HEK293 (cell line): ENCODE measurements around the gene DNAJC10.

Experiments
- CTCF ChIA-PET: fragments of 350-600 bp; formaldehyde crosslinking; extraction: SDS; loops from one replicate; lab custom pipeline; 2021; ENCODE audit warnings: antibody characterized with exemption; lab: Yijun Ruan, JAX
- POLR2A ChIA-PET: fragments of 300-600 bp; formaldehyde crosslinking; extraction: SDS; loops from one replicate; lab custom pipeline; 2020; ENCODE audit warnings: antibody characterized with exemption, inconsistent platforms; lab: Yijun Ruan, JAX
- H3K27ac ChIP-seq: fragments of 200-500 bp; sonication (Bioruptor generic); 2 replicates; pipeline ENCODE4 v1.5.1; 2014; ENCODE audit warnings: low read depth, low read length, control low read depth, inconsistent platforms; ENCODE audit errors: extremely low read depth
- H3K36me3 ChIP-seq, 2 experiments: fragments of 200-500 bp in 1 of 2; sonication (Bioruptor generic) in 1 of 2; 1 replicate in 1 of 2; 2 replicates in 1 of 2; pipeline ENCODE4 v1.5.1; 2014 to 2017; ENCODE audit warnings: inconsistent platforms in 2 of 2, low read length in 2 of 2; ENCODE audit not compliant: control insufficient read depth in 2 of 2, insufficient read depth in 1 of 2
- H3K4me1 ChIP-seq: fragments of 200-500 bp; sonication (Bioruptor generic); 2 replicates; pipeline ENCODE4 v1.5.1; 2014; ENCODE audit warnings: mild to moderate bottlenecking, low read length, inconsistent platforms; ENCODE audit not compliant: control insufficient read depth, insufficient read depth
- H3K4me3 ChIP-seq: 2 replicates; pipeline ENCODE4 v1.5.1; 2011; ENCODE audit warnings: low read depth, mild to moderate bottlenecking, control low read depth, low read length, moderate library complexity
- H3K9me3 ChIP-seq: fragments of 200-500 bp; sonication (Bioruptor generic); 2 replicates; pipeline ENCODE4 v1.5.1; 2014; ENCODE audit warnings: low read depth, low read length, inconsistent platforms; ENCODE audit not compliant: control insufficient read depth, insufficient read depth
- BCL6B ChIP-seq: fragments of 450-650 bp; formaldehyde crosslinking; IDR thresholded peaks from 2 replicates; pipeline ENCODE4 v1.5.1; 2017; ENCODE audit warnings: missing biosample characterization, missing genetic modification characterization
- GLIS1 ChIP-seq: fragments of 450-650 bp; formaldehyde crosslinking; IDR thresholded peaks from 2 replicates; pipeline ENCODE4 v1.5.1; 2016; ENCODE audit warnings: missing biosample characterization, missing genetic modification characterization
- GLIS2 ChIP-seq: fragments of 450-650 bp; formaldehyde crosslinking; IDR thresholded peaks from 2 replicates; pipeline ENCODE4 v1.5.1; 2016; ENCODE audit warnings: missing biosample characterization, missing genetic modification characterization
- HIC1 ChIP-seq: fragments of 450-650 bp; formaldehyde crosslinking; IDR thresholded peaks from 2 replicates; pipeline ENCODE4 v1.5.1; 2016; ENCODE audit warnings: missing biosample characterization, missing genetic modification characterization
- KLF10 ChIP-seq: fragments of 450-650 bp; IDR thresholded peaks from 2 replicates; pipeline ENCODE4 v1.5.1; 2018; ENCODE audit warnings: missing biosample characterization, mild to moderate bottlenecking, missing genetic modification characterization
- PRDM6 ChIP-seq: fragments of 450-650 bp; formaldehyde crosslinking; IDR thresholded peaks from 2 replicates; pipeline ENCODE4 v1.5.1; 2017; ENCODE audit warnings: missing biosample characterization, missing genetic modification characterization
- RBAK ChIP-seq: fragments of 450-650 bp; formaldehyde crosslinking; IDR thresholded peaks from 2 replicates; pipeline ENCODE4 v1.5.1; 2016; ENCODE audit warnings: missing biosample characterization, missing genetic modification characterization
- ZBTB44 ChIP-seq: fragments of 450-650 bp; IDR thresholded peaks from 2 replicates; pipeline ENCODE4 v1.5.1; 2018; ENCODE audit warnings: missing biosample characterization, mild to moderate bottlenecking, missing genetic modification characterization
- ZNF223 ChIP-seq: fragments of 450-650 bp; formaldehyde crosslinking; IDR thresholded peaks from 2 replicates; pipeline ENCODE4 v1.5.1; 2016; ENCODE audit warnings: missing biosample characterization, missing genetic modification characterization
- ZNF292 ChIP-seq: fragments of 450-650 bp; formaldehyde crosslinking; IDR thresholded peaks from 2 replicates; pipeline ENCODE4 v1.5.1; 2016; ENCODE audit warnings: low read depth, missing biosample characterization, missing genetic modification characterization, borderline replicate concordance
- ZNF354C ChIP-seq: fragments of 450-650 bp; formaldehyde crosslinking; IDR thresholded peaks from 2 replicates; pipeline ENCODE4 v1.5.1; 2016; ENCODE audit warnings: missing biosample characterization, missing genetic modification characterization, low read depth, borderline replicate concordance
- ZNF416 ChIP-seq: fragments of 450-650 bp; formaldehyde crosslinking; IDR thresholded peaks from 2 replicates; pipeline ENCODE4 v1.5.1; 2016; ENCODE audit warnings: missing biosample characterization, missing genetic modification characterization
- ZNF473 ChIP-seq: fragments of 450-650 bp; formaldehyde crosslinking; IDR thresholded peaks from 2 replicates; pipeline ENCODE4 v1.5.1; 2017; ENCODE audit warnings: missing biosample characterization, missing genetic modification characterization
- ZNF513 ChIP-seq: fragments of 450-650 bp; IDR thresholded peaks from 2 replicates; pipeline ENCODE4 v1.5.1; 2018; ENCODE audit warnings: missing biosample characterization, missing genetic modification characterization
- ZNF530 ChIP-seq: fragments of 450-650 bp; formaldehyde crosslinking; IDR thresholded peaks from 2 replicates; pipeline ENCODE4 v1.5.1; 2016; ENCODE audit warnings: low read depth, missing biosample characterization, missing genetic modification characterization
- ZNF558 ChIP-seq: fragments of 450-650 bp; formaldehyde crosslinking; IDR thresholded peaks from 2 replicates; pipeline ENCODE4 v1.5.1; 2016; ENCODE audit warnings: missing biosample characterization, missing genetic modification characterization
- ZNF580 ChIP-seq: fragments of 450-650 bp; formaldehyde crosslinking; IDR thresholded peaks from 2 replicates; pipeline ENCODE4 v1.5.1; 2016; ENCODE audit warnings: missing biosample characterization, missing genetic modification characterization
- ZNF585B ChIP-seq: fragments of 450-650 bp; formaldehyde crosslinking; IDR thresholded peaks from 2 replicates; pipeline ENCODE4 v1.5.1; 2016; ENCODE audit warnings: missing biosample characterization, missing genetic modification characterization
- ZNF645 ChIP-seq: fragments of 450-650 bp; formaldehyde crosslinking; IDR thresholded peaks from 2 replicates; pipeline ENCODE4; 2016; ENCODE audit warnings: missing biosample characterization, missing genetic modification characterization
- ZNF76 ChIP-seq: fragments of 450-650 bp; formaldehyde crosslinking; IDR thresholded peaks from 2 replicates; pipeline ENCODE4; 2016; ENCODE audit warnings: low read depth, missing biosample characterization, missing genetic modification characterization, borderline replicate concordance
- ZNF837 ChIP-seq: fragments of 450-650 bp; formaldehyde crosslinking; IDR thresholded peaks from 2 replicates; pipeline ENCODE4 v1.5.1; 2016; ENCODE audit warnings: missing biosample characterization, missing genetic modification characterization

Gene DNAJC10

GRCh38 chr2:182822733-182823132, 106.7 kb downstream of the DNAJC10 start:
- Histone ChIP-seq H3K27ac (no peak overlapping the region), H3K36me3 (no peaks in the 10 kb centered on the region), H3K4me1 (peaks cover 20% of the 10 kb centered on the region), H3K4me3 (no peak overlapping the region), H3K9me3 (no peaks in the 10 kb centered on the region)
- POLR2A ChIA-PET: no interaction called here
- no peak for TF ChIP-seq KLF10
- CTCF ChIA-PET: no interaction called here

GRCh38 chr2:182824056-182824766, 108.2 kb downstream of the DNAJC10 start:
- CTCF ChIA-PET: interaction anchor here (0.7 to 1.2 kb wide), 2 partner anchors 29 to 1576 kb away, joined by 3 read pairs; no protein-coding TSS in a partner anchor
- Histone ChIP-seq H3K4me1 (peaks cover 17% of the 10 kb centered on the region), H3K36me3 (no peaks in the 10 kb centered on the region), H3K9me3 (no peaks in the 10 kb centered on the region), H3K4me3 (no peak overlapping the region), H3K27ac (peak overlapping the region; percentile 2; the same call in 1 of the 2 replicates)
- POLR2A ChIA-PET: no interaction called here
- no peak for TF ChIP-seq HIC1 (tag by site-specific recombination)
- peak; percentile 24; the same call in 1 of the 2 replicates for TF ChIP-seq PRDM6

- H3K36me3 ChIP-seq: no peaks in the 10 kb centered on the region
- ChIA-PET CTCF (interaction anchor here (1.2 kb wide), 1 partner anchor 29 kb away, joined by 3 read pairs; no protein-coding TSS in a partner anchor), POLR2A (no interaction called here)
- peak overlapping the region; percentile 2; the same call in 1 of the 2 replicates for H3K27ac ChIP-seq
- H3K4me3 ChIP-seq: no peak overlapping the region
- H3K9me3 ChIP-seq: no peaks in the 10 kb centered on the region
- H3K4me1 ChIP-seq: peaks cover 16% of the 10 kb centered on the region
- TF ChIP-seq RBAK (tag by site-specific recombination) (no peak), GLIS1 (no peak), ZNF530 (tag by site-specific recombination) (no peak), ZNF837 (tag by site-specific recombination) (no peak), ZBTB44 (tag by site-specific recombination) (no peak), ZNF558 (no peak), GLIS2 (tag by site-specific recombination) (no peak), ZNF416 (tag by site-specific recombination) (no peak), ZNF292 (tag by site-specific recombination) (no peak), ZNF223 (no peak), ZNF513 (tag by site-specific recombination) (no peak), BCL6B (tag by site-specific recombination) (no peak), ZNF473 (no peak), ZNF645 (tag by site-specific recombination) (no peak), ZNF354C (tag by site-specific recombination) (no peak), ZNF585B (tag by site-specific recombination) (no peak), ZNF580 (tag by site-specific recombination) (no peak), ZNF76 (tag by site-specific recombination) (no peak)
Measured at GRCh38 chr2:182824767-182825158, 108.7 kb downstream of the DNAJC10 start.
